GM03348 (cell line): ENCODE data around the gene TNIK.
A peak's percentile ranks its signal among the peaks of the same experiment; 100 is the strongest.

Experiments
- DNase-seq: peaks from one replicate; pipeline ENCODE4 v3.0.0; 2012; ENCODE audit warnings: low spot score

Gene TNIK

DNA sequence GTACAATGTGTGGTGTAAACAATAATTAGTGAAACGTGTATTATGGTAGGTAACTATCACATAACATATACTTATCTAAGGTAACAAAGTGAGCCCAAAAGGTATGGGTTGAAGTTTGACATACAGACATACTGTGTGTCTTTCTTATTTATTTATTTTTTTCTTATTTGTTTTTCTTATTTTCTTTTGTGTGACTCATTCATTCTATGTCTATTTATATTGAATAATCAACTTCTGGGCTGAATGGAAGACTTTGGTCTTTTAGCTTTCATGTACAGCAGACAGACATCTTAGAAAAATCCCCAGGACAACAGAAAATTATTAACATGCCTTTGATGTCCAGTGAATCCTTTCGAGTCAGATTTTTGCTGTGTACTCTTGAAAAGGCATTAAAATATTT lies 233.4 kb downstream of the TNIK start:
- no peak for DNase-seq

DNA sequence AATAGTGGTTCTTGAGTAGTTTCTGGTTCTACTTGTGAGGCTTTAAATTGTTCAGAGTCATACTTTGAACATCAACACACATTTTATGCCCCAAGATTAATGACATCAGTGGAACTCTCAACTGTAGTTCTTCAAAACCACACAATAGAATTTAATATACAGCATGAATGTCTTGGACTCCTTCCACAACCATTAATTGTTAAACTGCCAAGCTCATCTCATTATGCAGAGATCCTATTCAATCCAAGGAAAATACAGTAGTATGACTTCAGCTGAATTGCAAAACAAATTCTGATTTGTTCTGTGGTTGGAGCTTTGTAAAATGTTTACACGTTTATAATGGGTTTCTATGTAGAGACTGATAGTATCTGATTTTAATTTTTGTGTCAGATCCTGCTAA lies 234.5 kb downstream of the TNIK start:
- DNase-seq = no peak

DNA sequence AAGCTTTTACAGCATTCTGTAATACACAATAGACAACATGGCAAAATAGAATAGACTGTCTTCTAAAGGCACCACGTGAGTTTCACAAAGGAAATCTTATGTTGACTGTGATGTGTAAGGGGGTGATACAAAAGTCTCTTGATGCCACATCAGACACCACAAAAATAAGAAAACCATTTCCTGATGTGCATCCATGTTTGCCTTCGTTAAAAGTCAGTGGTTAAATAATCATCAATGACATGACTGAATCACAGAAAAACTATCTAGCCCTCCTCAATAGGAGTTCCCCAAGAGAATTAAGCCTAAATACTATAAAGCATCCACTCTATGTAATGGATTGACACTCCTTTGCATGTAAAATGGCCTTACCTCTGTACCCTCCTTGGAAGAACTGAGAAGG lies 235.0 kb downstream of the TNIK start:
- no peak for DNase-seq

DNA sequence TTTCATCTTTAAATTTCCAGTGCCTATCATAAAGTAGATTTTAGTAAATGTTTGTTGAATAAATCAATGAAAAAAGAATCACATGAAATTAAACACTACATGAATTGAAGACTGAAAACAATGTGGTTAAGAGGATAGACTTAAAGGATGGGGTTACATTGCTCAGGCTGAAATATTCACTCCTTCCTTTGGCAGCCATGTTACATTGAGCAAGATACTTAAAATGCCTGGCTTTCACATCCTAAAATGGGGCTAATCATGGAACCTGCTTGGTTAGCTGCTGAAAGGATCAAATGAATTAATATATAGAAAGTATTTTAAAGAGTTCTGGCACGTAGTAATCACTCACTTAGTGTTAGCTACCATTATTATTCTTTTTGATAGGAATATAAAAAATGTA lies 236.8 kb downstream of the TNIK start:
- no peak for DNase-seq

DNA sequence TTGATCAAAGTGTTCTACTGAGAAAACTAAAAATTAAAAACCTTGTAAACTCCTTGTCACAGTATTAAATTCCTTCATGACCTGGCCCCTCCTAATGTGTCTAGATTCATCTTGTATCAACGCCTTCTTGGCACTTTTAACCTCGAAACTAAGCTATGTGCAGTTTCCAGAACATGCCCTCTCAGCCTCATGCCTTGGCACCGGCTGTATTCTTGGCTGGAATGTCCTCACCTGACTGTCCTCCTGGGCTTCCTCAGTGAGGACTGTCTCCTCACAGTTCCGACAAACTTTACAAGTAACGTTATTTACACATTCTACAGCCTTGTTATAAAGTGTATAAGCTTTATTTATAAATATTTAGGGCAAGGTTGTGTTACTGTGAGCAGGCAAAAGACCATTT lies 237.2 kb downstream of the TNIK start:
- DNase-seq = no peak

DNA sequence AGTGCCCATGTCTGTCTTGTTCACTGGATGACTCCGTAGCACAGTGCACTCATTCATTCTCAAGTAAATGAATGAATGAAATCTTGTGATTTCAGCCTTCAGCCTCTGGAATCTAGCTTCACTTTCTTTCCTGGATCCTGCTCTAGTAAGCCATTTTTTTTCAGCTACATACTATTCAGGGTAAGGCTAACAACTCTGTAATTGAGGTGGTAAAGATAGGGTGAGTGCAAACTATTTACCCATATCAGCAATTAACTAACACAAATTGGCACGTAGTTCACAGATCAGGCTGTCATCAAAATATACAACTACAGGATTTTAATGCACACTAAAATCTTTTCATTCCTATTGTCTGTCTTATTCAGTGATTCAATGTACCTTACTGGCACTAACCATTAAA lies 238.6 kb downstream of the TNIK start:
- DNase-seq = no peak

DNA sequence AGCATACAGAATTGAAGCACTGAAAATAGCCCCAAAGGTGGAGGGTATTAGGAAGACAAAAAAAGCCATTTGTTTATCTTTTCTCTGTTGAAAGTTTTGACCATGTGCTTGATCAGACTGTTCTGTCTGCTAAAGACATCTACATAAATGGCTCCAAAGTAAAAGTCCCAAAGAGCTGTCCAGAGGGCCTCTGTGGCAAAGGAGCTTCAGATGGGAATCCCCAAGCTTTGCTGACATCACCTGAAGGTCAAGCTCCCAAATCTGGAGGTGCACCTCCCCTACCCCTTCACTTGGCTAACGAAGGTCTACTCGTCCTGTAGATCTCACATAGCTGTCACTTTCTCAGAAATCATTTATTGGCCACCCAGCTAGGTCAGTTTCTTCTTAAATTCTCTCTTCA lies 239.1 kb downstream of the TNIK start:
- DNase-seq = no peak

DNA sequence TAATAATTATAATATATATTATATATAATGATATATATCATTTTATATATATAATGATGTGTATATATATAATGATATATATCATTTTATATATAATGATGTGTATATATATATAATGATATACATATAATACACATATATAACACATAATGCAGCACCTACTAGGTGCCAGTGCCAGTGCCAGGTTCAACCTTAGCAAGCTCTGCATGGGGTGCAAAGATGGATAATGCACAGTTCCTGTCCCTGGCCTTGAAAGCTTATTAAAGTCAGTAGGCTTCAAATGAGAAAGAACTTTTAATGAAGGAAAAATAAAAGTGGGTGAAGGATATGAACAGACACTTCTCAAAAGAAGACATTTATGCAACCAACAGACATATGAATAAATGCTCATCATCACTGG lies 240.9 kb downstream of the TNIK start:
- DNase-seq = no peak

DNA sequence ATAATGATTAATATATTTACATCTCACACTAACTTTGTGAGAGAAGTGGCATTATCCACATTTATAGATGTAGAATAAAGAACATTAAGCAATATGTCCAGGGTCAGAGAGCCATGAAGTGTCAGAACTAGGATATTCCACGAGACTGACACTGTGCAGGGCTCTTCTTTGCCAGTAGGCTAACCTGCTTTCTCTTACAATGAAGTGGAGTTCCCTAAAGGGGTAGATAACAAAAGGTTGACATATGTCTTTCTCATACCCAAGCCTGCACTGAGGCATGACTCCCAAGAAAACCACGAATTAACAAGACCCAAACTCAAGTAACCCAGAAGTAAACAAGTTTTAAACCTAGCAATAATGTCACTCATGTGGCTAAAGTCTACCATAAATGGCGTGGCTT lies 242.1 kb downstream of the TNIK start:
- no peak for DNase-seq

DNA sequence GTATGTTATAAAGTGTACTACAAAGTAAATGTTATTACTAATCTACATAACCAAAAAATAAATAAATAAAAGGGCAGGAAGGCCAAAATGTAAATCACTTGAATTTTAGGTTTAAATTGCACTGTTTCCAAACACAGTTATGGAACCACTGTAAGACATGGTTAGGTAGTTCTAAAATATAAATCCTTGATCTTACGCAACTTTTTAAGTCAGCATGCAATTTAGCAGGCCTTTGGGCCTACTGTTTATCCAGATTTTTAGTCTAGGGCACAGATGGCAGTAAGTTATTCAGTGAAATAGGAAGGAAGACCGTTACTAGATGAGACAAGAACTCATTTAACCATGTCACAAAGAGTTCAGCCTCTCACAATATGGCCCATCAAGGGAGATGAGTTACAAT lies 246.3 kb downstream of the TNIK start:
- DNase-seq = no peak

DNA sequence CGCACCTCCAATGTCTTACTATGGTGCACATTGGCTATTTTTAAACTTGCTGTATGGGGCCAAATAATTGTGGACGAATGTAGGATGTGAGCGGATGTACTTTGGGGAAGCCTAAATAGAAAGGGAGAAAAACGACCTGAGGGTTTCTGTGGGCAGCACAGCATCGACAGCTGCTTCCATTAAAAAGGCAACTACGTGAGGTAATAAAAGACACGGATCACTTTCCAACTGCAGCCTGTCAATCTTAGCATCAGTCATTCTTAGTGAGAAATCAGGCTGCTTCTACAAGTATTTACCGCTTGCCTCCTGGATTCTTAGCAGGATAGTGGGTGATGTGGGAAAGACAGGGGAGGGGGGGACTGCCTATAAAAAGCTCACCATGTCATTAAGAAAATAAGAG lies 247.0 kb downstream of the TNIK start:
- no peak for DNase-seq

DNA sequence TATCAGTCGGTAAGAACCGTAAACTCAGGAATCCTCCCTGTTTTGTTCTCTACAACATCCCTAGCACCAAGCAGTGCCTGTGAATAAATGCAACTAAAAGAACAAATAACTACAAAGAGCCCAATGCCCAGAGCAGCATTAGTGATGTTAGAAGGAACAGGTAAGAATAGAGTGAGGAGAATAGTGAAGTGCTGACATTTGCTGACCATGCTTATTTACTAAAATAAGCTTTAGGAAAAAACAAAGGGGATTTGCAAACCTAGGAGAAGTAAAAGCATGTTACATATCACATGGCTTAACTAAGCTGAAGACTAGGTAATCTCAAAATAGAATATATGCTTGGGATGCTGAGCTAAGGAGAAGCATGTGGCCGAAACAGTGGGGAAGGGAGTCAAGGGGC lies 247.6 kb downstream of the TNIK start:
- no peak for DNase-seq

DNA sequence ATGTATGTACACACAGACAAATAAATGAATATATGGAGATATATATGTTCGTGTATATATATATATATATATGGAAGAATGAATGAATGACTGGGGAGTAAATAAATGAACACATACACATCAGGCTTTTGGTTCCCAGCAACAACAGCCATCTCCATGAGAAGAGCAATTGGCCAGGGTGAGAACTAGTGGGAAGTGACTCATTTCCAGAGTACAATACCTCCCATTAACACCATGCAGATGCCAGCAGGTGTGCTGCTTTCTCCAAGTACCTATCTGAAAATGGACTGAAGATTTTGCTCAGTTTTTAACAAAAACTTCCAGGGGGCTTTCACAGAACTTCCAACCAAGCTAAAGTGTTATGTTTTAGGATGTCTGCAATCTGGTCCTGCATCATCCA lies 253.9 kb downstream of the TNIK start:
- no peak for DNase-seq

DNA sequence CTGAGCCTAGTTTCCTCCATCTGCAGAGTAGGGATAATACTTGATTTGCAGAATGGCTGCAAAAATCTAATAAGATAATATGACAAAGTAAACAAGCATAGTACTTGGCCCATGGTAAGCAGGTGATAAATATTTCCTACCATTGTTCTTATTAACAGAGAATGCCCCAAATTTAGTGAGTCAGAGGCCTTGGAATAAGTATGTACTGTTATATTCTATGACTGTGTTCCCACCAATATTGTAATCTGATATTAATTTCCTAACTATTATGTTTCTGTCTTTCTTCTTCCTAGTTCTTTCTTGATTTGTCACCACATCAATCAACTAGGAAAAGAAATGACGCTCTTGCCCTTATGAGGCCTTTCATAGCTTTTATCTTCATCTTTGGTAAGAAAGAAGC lies 255.3 kb downstream of the TNIK start:
- DNase-seq = no peak

DNA sequence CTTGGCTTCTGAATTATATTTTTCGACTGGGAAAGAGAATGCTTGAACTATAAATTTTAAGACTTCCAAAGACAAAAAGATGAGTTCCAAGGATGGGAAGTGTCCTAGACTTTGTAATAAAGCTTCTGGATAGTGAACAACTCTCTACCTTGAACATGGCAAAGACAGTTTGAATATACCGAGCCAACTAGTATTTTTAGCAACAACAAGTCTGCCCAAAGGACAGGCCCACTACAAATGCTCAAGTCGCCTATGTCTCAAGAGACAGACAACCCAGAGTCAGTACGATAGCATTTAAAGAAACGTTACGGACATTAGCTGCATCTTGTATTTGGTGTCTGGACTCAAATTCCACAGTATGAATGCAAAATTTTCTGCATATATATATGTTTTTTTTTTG lies 258.4 kb downstream of the TNIK start:
- DNase-seq = no peak

DNA sequence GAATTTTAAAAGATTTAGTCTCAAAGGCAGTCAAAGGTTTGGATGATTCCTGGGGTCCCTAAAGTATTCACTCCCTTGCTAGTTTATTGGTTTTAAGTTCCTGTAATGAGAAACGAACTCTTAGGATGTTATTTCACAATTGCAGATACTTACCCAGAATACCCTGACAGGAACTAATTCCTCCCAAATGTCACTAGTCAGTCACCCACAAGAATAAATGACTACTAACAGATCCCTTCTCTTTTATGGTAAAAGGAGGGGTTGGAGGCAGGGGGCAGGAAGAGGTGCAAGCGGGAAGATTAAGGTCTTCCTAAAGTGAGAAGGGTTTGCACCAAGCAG lies 259.5 kb downstream of the TNIK start:
- DNase-seq = no peak

DNA sequence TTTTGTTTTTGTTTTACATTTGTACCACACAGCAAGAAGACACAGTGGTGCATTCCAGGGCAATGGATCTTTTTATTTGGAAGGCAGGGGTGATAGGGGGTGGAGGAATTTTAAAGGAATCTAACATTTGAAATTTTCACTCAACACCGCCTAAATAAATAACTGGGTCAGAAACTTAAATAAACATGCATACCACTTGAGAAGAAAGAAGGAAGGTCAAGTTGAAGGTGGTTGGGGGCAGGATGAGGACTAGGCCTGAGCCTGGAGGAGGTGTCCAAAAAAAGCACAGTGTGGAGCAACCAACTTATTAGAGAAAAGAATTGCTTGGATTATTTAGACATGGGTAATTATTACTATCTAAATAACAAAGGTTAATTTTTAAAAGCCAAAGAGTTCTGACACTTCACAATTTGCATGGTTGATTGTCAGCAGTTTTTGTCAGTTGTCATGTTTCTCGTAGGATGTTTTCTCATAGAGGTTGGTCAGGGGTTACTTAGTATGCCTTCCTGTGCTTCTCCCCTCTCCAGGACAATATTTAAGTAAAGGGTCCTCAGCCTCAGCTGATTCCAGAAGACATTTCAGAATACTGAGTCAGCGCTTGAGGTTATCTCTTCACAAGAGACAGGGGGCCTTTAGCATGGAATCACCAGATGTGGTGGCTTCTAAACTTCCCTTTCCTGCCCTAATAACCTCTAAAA lies 260.0 kb downstream of the TNIK start:
- DNase-seq = no peak

DNA sequence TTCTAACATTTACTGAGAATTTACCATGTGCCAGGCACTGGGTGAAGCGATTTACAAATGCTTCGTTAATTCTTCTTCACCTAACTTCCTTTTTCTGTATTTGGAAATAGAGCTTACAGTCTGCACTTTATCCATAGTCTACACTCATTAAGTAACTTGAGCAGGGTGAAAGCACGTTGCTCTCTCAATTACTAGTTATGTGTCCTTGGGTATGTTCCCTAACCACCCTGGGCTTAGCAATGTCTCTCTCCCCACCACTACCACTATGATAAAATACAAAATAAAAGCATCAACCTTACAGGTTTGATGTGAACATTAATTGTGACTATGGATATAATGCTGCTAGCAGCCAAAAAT lies 260.8 kb downstream of the TNIK start:
- DNase-seq = no peak

DNA sequence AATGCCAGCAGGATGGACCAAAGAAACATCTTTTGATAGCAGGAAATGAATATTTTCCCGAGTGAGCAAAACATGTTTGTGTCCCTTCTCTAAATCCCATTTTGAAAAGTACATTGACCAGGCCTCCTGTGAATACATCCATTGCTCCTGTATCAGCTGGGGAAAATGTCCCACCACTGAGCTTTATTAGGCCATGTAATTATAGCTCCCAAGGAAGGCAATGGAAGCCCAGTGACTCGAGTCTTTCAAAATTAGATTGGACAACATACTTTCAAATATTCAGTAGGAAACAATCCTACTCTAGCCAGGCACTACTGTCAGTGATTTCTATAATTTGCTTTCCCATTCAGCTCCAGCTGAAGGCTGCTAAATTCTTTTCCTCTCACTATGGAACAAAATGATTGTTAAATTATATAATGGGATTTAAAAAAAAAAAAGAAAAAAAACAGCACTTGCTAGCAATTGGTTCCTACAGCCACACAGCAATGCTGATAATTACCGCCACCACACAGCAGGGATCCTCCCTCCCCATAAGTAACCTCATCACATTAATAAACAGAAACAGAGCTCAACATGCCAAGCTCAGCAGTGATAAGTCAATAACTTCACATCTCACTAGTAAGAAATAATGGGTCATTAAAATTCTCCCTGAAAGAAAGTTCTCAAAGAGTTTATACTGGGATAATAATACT lies 261.3 kb downstream of the TNIK start:
- DNase-seq = no peak

DNA sequence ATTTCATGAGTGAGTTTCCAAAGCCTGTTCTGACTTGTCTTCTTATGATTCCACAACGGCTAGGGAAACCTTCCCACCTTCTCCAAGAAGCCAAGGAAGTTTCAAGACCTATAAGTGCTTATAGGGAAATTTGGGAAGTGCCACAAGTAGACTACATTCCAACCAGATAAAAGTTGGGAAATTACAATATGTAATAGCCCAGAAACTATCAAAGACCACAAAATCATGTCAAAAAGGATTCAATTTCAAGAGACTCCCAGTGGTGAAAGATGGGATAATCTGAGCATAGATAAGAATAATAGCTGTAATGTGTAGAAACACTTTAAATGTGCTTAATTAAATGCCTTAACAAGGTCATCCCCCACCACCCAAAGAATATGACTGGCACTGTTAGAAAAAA lies 264.5 kb downstream of the TNIK start:
- no peak for DNase-seq

DNA sequence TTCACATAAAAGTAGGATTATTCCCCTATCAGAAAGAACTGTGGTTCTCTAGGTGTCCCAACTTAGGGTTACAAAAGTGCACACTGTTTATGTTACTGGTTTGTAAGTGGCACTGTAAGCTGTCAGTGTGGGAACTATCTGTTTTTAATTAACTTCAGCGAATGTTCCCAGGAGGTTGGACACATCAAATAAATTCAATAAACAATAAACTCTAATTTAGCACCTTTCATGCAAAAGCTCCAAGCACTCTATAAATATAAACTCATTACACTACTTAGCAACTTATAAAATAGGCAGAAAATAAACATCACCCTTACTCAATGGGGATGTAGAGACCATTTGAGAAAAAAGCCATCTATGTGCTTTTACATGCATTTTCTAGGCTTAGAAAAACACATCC lies 265.2 kb downstream of the TNIK start:
- DNase-seq = no peak

DNA sequence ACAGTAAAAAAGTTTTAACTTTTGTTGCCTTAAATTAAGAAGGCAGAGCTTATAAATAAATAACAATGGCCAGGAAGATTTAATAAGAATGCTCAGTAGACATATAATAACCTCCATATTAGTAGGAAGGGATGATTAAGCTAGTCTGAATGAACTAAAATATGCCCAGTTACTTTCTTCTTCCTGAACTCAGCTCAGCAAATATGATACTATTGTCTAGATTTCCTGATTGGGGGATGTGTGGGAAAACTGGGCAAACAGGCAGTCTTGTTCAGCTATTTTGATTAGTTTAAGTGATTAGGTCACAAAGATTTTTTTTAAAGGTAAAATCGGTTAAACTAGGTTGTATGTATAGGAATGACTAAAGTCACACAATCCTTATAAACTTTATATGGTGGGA lies 266.5 kb downstream of the TNIK start:
- no peak for DNase-seq

DNA sequence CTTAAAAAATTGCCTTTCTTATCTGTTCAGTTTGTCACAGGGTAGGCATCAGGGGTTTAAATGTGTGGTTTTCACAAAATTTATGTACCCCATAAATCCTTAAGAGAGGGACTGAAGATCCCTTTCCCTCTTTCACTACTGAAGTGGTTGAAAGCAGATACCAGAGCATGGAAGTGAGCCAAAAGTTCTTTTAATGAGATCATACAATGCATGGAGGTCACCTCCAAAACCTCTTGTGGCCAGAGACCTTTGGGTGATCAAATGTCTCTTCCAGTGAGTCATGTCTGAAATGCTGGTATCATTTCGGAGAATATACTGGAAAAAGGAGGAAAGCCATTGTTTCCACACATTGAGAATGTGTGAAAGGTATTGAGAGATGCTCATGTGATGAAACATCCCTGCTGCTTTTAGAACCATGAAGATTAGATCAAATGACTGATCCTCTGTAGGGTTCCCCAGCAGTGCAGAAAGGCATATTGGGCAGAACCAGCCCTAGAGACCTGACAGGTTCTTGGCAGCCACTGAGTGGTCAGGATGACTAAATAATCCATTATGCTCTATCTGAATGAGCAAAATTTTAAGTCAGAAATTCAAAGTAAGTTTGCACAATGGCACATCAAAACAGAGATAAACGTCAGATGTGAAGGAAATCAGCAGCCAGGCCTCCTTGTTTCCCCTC lies 267.9 kb downstream of the TNIK start:
- peak; percentile 27 for DNase-seq

DNA sequence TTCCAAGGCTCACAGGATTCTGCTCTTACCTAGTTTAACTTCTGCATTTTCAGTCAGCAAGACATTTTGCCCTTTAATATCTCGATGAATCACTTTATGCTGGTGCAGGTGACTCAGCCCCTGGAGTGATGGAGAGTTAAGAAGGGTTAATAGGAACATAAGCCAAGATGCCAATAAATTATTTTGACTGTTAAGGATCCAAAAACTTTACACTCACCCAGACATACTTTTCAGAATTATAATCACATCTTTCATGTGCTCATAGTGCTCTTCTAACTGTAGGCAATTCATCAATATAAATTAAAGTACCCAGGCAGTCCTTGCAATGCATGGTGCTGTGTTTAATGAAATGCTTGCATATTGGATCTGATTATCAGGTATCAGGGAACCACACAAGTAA lies 269.5 kb downstream of the TNIK start:
- DNase-seq = no peak
